DMS 273 treated with DMSO at 0.1 percent for 48 hours (cell line): Measurements from ENCODE around the gene GPC2.

Experiments
- DNase-seq: peaks from one replicate; lab custom pipeline; 2025; lab: John Stamatoyannopoulos, UW

The GPC2 gene

GRCh38 chr7:100122568-100122967, 54.6 kb downstream of the GPC2 start:
- no peak for DNase-seq

- DNase-seq: no peak
Observed at GRCh38 chr7:100122067-100122466, 55.1 kb downstream of the GPC2 start.

- no peak for DNase-seq
Observed at GRCh38 chr7:100120733-100121036, 56.5 kb downstream of the GPC2 start.

GRCh38 chr7:100119970-100120732, 57.0 kb downstream of the GPC2 start:
- peak; percentile 78 for DNase-seq
